ENCODE data around the gene PSG11. TPM values are rescaled to one million over a fixed set of nuclear protein-coding genes. Genes with fewer than 3 reads are reported as not detected.

PSG11 gene
- polyA plus RNA-seq, 6 donors from 2014 or later: not detected

GRCh38 chr19:42965176-42965575, 61.1 kb downstream of the PSG11 start:
- DNase-seq (no peak), ATAC-seq (ENCODE audit: low read depth in 2 of 2) (no peak)
- Mint-ChIP-seq H3K27ac (no peak overlapping the region), H3K27me3 (peaks cover 0 to 25% (median 15%) of the 10 kb centered on the region in 3 donors), H3K36me3 (no peaks in the 10 kb centered on the region), H3K9me3 (peaks cover 0 to 10% (median 0%) of the 10 kb centered on the region in 7 donors), H3K4me3 (no peak overlapping the region), H3K4me1 (no peaks in the 10 kb centered on the region)

- H3K36me3 Mint-ChIP-seq: no peaks in the 10 kb centered on the region
- H3K27me3 Mint-ChIP-seq: peaks cover 0 to 24% (median 19%) of the 10 kb centered on the region in 3 donors
- no peak for DNase-seq
- H3K4me1 Mint-ChIP-seq: no peaks in the 10 kb centered on the region
- ATAC-seq (ENCODE audit: low read depth in 2 of 2): no peak
- H3K9me3 Mint-ChIP-seq: peaks cover 0 to 9% (median 5%) of the 10 kb centered on the region in 7 donors
- no peak overlapping the region for H3K27ac Mint-ChIP-seq
- H3K4me3 Mint-ChIP-seq: no peak overlapping the region
These were observed 65.2 kb downstream of the PSG11 start for GRCh38 chr19:42961119-42961518.

Other genes starting within 250 kb of the PSG11 start
- gene PSG1, start 146.8 kb downstream of the PSG11 start, polyA plus RNA-seq (ENCODE audit: low read depth in 6 of 6): not detected
- gene PSG6, start 108.6 kb downstream of the PSG11 start, polyA plus RNA-seq (ENCODE audit: low read depth in 6 of 6): not detected
- gene PSG7, start 89.3 kb downstream of the PSG11 start, polyA plus RNA-seq (ENCODE audit: low read depth in 6 of 6): not detected
- not detected for gene PSG2, start 56.2 kb upstream of the PSG11 start, polyA plus RNA-seq (ENCODE audit: low read depth in 6 of 6)
- gene PSG5, start 160.1 kb upstream of the PSG11 start, polyA plus RNA-seq (ENCODE audit: low read depth in 6 of 6): not detected
- gene PSG4, start 179.2 kb upstream of the PSG11 start, polyA plus RNA-seq (ENCODE audit: low read depth in 6 of 6): not detected
- gene PSG9, start 243.1 kb upstream of the PSG11 start, polyA plus RNA-seq (ENCODE audit: low read depth in 6 of 6): not detected

Data from naive B cell (primary cell).